GM19238 (cell line): ENCODE data around the gene EIF4E1B.

ENCODE experiments used
- DNase-seq: peaks from one replicate; pipeline ENCODE4 v3.0.0; 2011; ENCODE audit warnings: low spot score; ENCODE audit not compliant: insufficient read length

The EIF4E1B gene

GRCh38 chr5:176626876-176627236 lies 3.6 kb upstream of the EIF4E1B start:
- no peak for DNase-seq

- no peak for DNase-seq
Measured at GRCh38 chr5:176627582-176627981, 2.9 kb upstream of the EIF4E1B start.

GRCh38 chr5:176628406-176629228 lies 1.9 kb upstream of the EIF4E1B start:
- no peak for DNase-seq

- no peak for DNase-seq
Measured at GRCh38 chr5:176629317-176629852, 1.1 kb upstream of the EIF4E1B start.

GRCh38 chr5:176630681-176631222 lies 277 bp downstream of the EIF4E1B start:
- DNase-seq, result no peak

- DNase-seq, result no peak
Measured at GRCh38 chr5:176631383-176632200, 1.1 kb downstream of the EIF4E1B start.

GRCh38 chr5:176632745-176633144 lies 2.3 kb downstream of the EIF4E1B start:
- DNase-seq, result no peak

GRCh38 chr5:176633598-176633997 lies 3.1 kb downstream of the EIF4E1B start:
- DNase-seq, result no peak

- no peak for DNase-seq
Measured at GRCh38 chr5:176636426-176636825, 6.0 kb downstream of the EIF4E1B start.

GRCh38 chr5:176637556-176637955 lies 7.1 kb downstream of the EIF4E1B start:
- no peak for DNase-seq

- no peak for DNase-seq
Measured at GRCh38 chr5:176638437-176638836, 8.0 kb downstream of the EIF4E1B start.

GRCh38 chr5:176639208-176639607 lies 8.7 kb downstream of the EIF4E1B start:
- no peak for DNase-seq

GRCh38 chr5:176639981-176640380 lies 9.5 kb downstream of the EIF4E1B start:
- no peak for DNase-seq

GRCh38 chr5:176640616-176641015 lies 10.1 kb downstream of the EIF4E1B start:
- DNase-seq, result no peak

GRCh38 chr5:176642675-176643490 lies 12.4 kb downstream of the EIF4E1B start:
- DNase-seq, result no peak

GRCh38 chr5:176643491-176644219 lies 13.2 kb downstream of the EIF4E1B start:
- no peak for DNase-seq

GRCh38 chr5:176644294-176644693 lies 13.8 kb downstream of the EIF4E1B start:
- DNase-seq, result no peak

GRCh38 chr5:176644878-176645670 lies 14.6 kb downstream of the EIF4E1B start:
- DNase-seq, result no peak

- no peak for DNase-seq
Measured at GRCh38 chr5:176646049-176646706, 15.7 kb downstream of the EIF4E1B start.
